ENCODE results near the gene TAS2R10. TPM values are rescaled to one million over a fixed set of nuclear protein-coding genes. Genes with fewer than 3 reads are reported as not detected.

TAS2R10 gene
- total and polyA plus RNA-seq, 4 experiments from 2014 or later = 0.44 to 0.76 TPM; not detected in 2

DNA sequence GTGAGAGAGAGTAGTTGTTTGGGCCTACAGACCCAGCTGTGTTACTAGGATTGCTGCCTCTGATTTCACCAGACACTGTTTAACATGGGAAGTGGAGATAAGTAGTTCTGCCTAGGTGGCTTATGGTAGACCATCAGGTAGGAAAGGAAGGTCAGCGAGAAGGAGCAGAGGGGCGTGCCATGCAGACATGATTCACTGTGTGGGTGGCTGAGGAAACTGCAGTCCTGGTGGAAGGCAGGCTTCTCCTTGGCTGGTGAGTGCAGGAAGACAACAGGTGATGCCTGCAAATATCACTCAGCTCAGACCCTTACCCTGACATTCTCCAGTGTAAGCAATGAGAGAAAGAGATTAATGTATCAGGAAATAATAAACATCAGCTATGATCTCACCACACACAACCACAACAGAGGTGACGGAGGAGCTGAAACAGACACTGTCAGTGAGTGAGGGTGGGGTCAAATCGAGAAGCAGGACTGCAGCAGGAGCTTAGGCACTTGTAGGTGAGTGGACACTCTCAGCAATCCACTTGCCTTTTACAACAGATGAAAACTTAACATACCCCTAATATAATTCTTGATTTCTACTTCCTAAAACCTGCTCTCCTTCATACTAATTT lies 25.2 kb upstream of the TAS2R10 start:
- peaks cover 0 to 11% (median 6%) of the 10 kb centered on the region in 8 donors for H3K9me3 Mint-ChIP-seq
- peak overlapping the region in 6 of 8 donors; percentile 2 to 67 (median 18) for H3K4me3 Mint-ChIP-seq
- POLR2A ChIA-PET (ENCODE audit: partially characterized antibody) = no interaction called here
- no peaks in the 10 kb centered on the region for H3K27me3 ChIP-seq (ENCODE audit: insufficient read depth, low read length)
- peak overlapping the region in 5 of 7 donors; percentile 0 to 82 (median 68) for H3K27ac Mint-ChIP-seq
- peaks cover 0 to 3% of the 10 kb centered on the region in 2 donors for H3K9me3 ChIP-seq (ENCODE audit: control insufficient read depth in 1 of 2, low read length in 2 of 2)
- H3K36me3 Mint-ChIP-seq = peaks cover 28 to 50% of the 10 kb centered on the region in 2 donors
- H3K27me3 Mint-ChIP-seq = no peaks in the 10 kb centered on the region
- peaks cover 36% of the 10 kb centered on the region for H3K4me1 ChIP-seq (ENCODE audit: insufficient read depth, low read length)
- no peak overlapping the region for H3K27ac ChIP-seq (ENCODE audit: low read depth, low read length)
- H3K4me1 Mint-ChIP-seq = peaks cover 41 to 61% (median 46%) of the 10 kb centered on the region in 4 donors
- intact Hi-C loops (cut with micrococcal nuclease) = no loop called here
- CTCF ChIA-PET (ENCODE audit: partially characterized antibody) = no interaction called here
- no peaks in the 10 kb centered on the region for H3K36me3 ChIP-seq (ENCODE audit: insufficient read depth, low read length)
- DNase-seq = peak in 4 of 5 donors; percentile 6 to 15 (median 12)
- H3K4me3 ChIP-seq (ENCODE audit: low read length in 2 of 2) = no peak overlapping the region

DNA sequence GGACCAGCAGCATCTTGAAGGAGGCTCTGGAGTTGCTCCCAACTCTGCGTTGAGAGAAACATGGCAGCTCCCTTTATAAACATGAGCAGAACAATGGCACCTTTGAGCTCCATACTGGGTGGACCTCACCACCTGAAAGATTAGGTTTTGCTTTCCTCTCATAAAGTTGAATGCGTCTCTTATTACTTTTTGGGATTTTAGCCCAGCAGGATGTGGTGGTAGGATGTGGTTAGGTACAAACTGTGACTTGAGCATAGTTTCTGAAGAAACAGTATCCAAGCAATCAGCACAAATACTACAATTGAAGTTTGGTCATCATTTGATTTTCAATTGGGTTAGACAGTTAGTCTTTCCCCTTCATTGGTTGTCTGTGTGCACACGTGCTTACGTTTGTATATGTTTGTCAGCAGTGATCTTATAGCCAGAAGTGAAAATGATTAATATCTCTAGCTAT lies 23.3 kb upstream of the TAS2R10 start, which contains the start of gene PRR4:
Gene PRR4, minus strand, starts transcription at position 51 of the 454 bp plus-strand sequence. Its CDS starts 38 bp downstream, at position 13.
- Mint-ChIP-seq H3K27me3 (no peaks in the 10 kb centered on the region), H3K4me3 (peak within 1 kb of the TSS in 5 of 8 donors; percentile 7 to 67 (median 9)), H3K36me3 (peaks cover 26 to 52% of the 10 kb centered on the region in 2 donors), H3K4me1 (peaks cover 39 to 52% (median 43%) of the 10 kb centered on the region in 4 donors), H3K9me3 (peaks cover 0 to 4% (median 0%) of the 10 kb centered on the region in 8 donors), H3K27ac (peak within 1 kb of the TSS in 6 of 7 donors; percentile 8 to 88 (median 58))
- no peaks in the 10 kb centered on the region for H3K27me3 ChIP-seq (ENCODE audit: insufficient read depth, low read length)
- POLR2A ChIA-PET (ENCODE audit: partially characterized antibody) = no interaction called here
- peaks cover 36% of the 10 kb centered on the region for H3K4me1 ChIP-seq (ENCODE audit: insufficient read depth, low read length)
- H3K4me3 ChIP-seq (ENCODE audit: low read length in 2 of 2) = no peak within 1 kb of the TSS
- H3K27ac ChIP-seq (ENCODE audit: low read depth, low read length) = no peak within 1 kb of the TSS
- no peaks in the 10 kb centered on the region for H3K9me3 ChIP-seq (ENCODE audit: control insufficient read depth in 1 of 2, low read length in 2 of 2)
- intact Hi-C loops (cut with micrococcal nuclease) = no loop called here
- no peaks in the 10 kb centered on the region for H3K36me3 ChIP-seq (ENCODE audit: insufficient read depth, low read length)
- CTCF ChIA-PET (ENCODE audit: partially characterized antibody) = no interaction called here
- DNase-seq = peak; percentile 37 to 62 (median 50)

DNA sequence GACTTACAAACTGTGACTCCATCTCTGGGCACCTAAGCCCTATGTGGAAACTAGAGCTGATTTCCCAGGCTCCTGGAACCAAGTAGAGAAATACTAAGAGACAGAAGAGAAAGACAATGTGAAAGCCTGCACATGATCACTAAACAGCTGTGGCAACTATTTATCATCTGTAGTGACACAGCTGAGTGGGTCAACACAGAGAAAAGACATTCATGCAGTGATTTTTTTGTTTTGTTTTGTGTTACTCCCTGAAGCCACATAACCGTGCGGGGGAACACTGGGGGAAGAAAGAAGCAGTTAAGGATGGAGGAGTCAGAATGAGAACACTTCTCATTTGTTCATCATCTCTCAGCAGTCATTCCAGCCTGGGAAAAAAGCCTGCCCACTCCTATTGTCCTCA lies 21.6 kb upstream of the TAS2R10 start:
- peaks cover 26 to 59% of the 10 kb centered on the region in 2 donors for H3K36me3 Mint-ChIP-seq
- intact Hi-C loops (cut with micrococcal nuclease) = no loop called here
- H3K9me3 Mint-ChIP-seq = peaks cover 0 to 4% (median 0%) of the 10 kb centered on the region in 8 donors
- no peak for DNase-seq
- no peak overlapping the region for H3K4me3 ChIP-seq (ENCODE audit: low read length in 2 of 2)
- no peaks in the 10 kb centered on the region for H3K27me3 ChIP-seq (ENCODE audit: insufficient read depth, low read length)
- no peak overlapping the region for H3K27ac ChIP-seq (ENCODE audit: low read depth, low read length)
- no peak overlapping the region for H3K4me3 Mint-ChIP-seq
- no peaks in the 10 kb centered on the region for H3K9me3 ChIP-seq (ENCODE audit: control insufficient read depth in 1 of 2, low read length in 2 of 2)
- ChIA-PET CTCF (ENCODE audit: partially characterized antibody) (no interaction called here), POLR2A (ENCODE audit: partially characterized antibody) (no interaction called here)
- no peaks in the 10 kb centered on the region for H3K27me3 Mint-ChIP-seq
- H3K4me1 Mint-ChIP-seq = peaks cover 34 to 39% (median 35%) of the 10 kb centered on the region in 4 donors
- H3K36me3 ChIP-seq (ENCODE audit: insufficient read depth, low read length) = no peaks in the 10 kb centered on the region
- peaks cover 35% of the 10 kb centered on the region for H3K4me1 ChIP-seq (ENCODE audit: insufficient read depth, low read length)
- peak overlapping the region in 1 of 7 donors; percentile 42 for H3K27ac Mint-ChIP-seq

DNA sequence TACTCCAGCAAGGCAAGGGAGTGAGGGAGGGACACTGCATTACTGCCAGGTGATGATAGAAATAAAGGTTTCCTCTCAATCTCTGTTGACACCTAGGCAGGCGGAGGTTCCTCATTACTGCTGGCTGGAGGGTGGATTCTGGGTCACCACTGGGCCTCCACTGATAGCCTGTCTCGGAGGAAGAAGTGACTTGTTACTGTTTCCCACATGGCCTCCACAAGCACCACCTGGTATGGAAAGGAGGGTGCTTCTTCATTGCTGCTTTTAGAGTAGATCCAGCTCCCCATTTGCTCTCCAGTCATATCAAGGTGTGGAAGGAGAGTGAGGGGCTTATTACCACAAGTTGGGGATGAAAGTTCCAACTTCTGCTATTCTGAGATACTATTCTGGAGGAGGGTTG lies 16.7 kb upstream of the TAS2R10 start:
- DNase-seq = no peak
- peak overlapping the region in 1 of 7 donors; percentile 7 for H3K27ac Mint-ChIP-seq
- Histone ChIP-seq H3K4me1 (ENCODE audit: insufficient read depth, low read length) (no peaks in the 10 kb centered on the region), H3K36me3 (ENCODE audit: insufficient read depth, low read length) (no peaks in the 10 kb centered on the region), H3K27me3 (ENCODE audit: insufficient read depth, low read length) (no peaks in the 10 kb centered on the region), H3K27ac (ENCODE audit: low read depth, low read length) (no peak overlapping the region), H3K9me3 (ENCODE audit: control insufficient read depth in 1 of 2, low read length in 2 of 2) (no peaks in the 10 kb centered on the region), H3K4me3 (ENCODE audit: low read length in 2 of 2) (no peak overlapping the region)
- H3K36me3 Mint-ChIP-seq = peaks cover 19 to 47% of the 10 kb centered on the region in 2 donors
- ChIA-PET POLR2A (ENCODE audit: partially characterized antibody) (no interaction called here), CTCF (ENCODE audit: partially characterized antibody) (no interaction called here)
- H3K4me3 Mint-ChIP-seq = no peak overlapping the region
- peaks cover 0 to 3% (median under 1%) of the 10 kb centered on the region in 4 donors for H3K4me1 Mint-ChIP-seq
- intact Hi-C loops (cut with micrococcal nuclease) = no loop called here
- H3K9me3 Mint-ChIP-seq = peaks cover 0 to 4% (median 0%) of the 10 kb centered on the region in 8 donors
- no peaks in the 10 kb centered on the region for H3K27me3 Mint-ChIP-seq

DNA sequence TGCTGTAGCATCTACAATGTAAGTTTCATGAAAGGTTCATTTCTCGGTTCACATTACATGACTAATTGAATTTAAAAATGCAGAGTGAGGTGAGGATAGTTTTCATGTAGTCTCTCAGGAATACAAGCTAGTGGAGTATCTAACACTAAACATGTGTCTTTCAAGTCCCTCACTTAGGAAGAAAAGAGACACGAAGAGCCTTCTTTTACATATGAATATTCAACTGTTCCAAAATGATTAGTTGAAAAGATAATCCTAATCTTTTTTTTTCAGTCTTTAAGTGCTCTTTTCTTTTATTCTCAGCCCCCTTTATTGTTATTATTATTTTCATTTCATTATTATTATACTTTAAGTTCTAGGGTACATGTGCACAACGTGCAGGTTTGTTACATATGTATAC lies 12.3 kb upstream of the TAS2R10 start:
- Histone ChIP-seq H3K9me3 (ENCODE audit: control insufficient read depth in 1 of 2, low read length in 2 of 2) (no peaks in the 10 kb centered on the region), H3K36me3 (ENCODE audit: insufficient read depth, low read length) (no peaks in the 10 kb centered on the region), H3K27me3 (ENCODE audit: insufficient read depth, low read length) (no peaks in the 10 kb centered on the region), H3K27ac (ENCODE audit: low read depth, low read length) (no peak overlapping the region), H3K4me1 (ENCODE audit: insufficient read depth, low read length) (no peaks in the 10 kb centered on the region), H3K4me3 (ENCODE audit: low read length in 2 of 2) (no peak overlapping the region)
- intact Hi-C loops (cut with micrococcal nuclease) = no loop called here
- Mint-ChIP-seq H3K27me3 (peaks cover 0 to 2% of the 10 kb centered on the region in 2 donors), H3K4me3 (no peak overlapping the region), H3K36me3 (peaks cover 0 to 18% of the 10 kb centered on the region in 2 donors), H3K27ac (no peak overlapping the region), H3K9me3 (peaks cover 0 to 12% (median under 1%) of the 10 kb centered on the region in 8 donors), H3K4me1 (no peaks in the 10 kb centered on the region)
- no peak for DNase-seq
- CTCF ChIA-PET (ENCODE audit: partially characterized antibody) = no interaction called here
- POLR2A ChIA-PET (ENCODE audit: partially characterized antibody) = no interaction called here

DNA sequence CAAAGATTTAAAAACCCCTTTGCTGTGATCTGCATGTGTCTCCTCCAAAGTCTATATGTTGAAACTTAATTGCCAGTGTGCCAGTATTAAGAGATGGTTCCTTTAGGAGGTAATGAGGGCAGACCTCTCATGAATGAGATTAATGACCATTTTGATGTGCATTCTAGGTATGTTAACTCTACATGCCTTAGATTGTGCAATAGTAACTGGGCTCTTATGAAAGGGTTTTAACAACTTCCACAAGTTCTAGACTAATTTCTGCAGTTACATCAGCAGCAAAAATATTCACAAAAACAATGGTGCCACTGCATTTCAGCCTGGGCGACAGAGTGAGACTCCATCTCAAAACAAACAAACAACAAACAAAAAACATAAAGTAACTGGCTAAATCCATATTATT lies 3.8 kb upstream of the TAS2R10 start:
- Mint-ChIP-seq H3K9me3 (no peaks in the 10 kb centered on the region), H3K4me3 (no peak overlapping the region), H3K36me3 (no peaks in the 10 kb centered on the region), H3K27ac (no peak overlapping the region), H3K4me1 (no peaks in the 10 kb centered on the region), H3K27me3 (peaks cover 0 to 2% of the 10 kb centered on the region in 2 donors)
- no peaks in the 10 kb centered on the region for H3K9me3 ChIP-seq (ENCODE audit: control insufficient read depth in 1 of 2, low read length in 2 of 2)
- CTCF ChIA-PET (ENCODE audit: partially characterized antibody) = no interaction called here
- H3K36me3 ChIP-seq (ENCODE audit: insufficient read depth, low read length) = no peaks in the 10 kb centered on the region
- no peak overlapping the region for H3K27ac ChIP-seq (ENCODE audit: low read depth, low read length)
- intact Hi-C loops (cut with micrococcal nuclease) = no loop called here
- H3K4me3 ChIP-seq (ENCODE audit: low read length in 2 of 2) = no peak overlapping the region
- H3K27me3 ChIP-seq (ENCODE audit: insufficient read depth, low read length) = no peaks in the 10 kb centered on the region
- POLR2A ChIA-PET (ENCODE audit: partially characterized antibody) = no interaction called here
- DNase-seq = no peak
- no peaks in the 10 kb centered on the region for H3K4me1 ChIP-seq (ENCODE audit: insufficient read depth, low read length)

DNA sequence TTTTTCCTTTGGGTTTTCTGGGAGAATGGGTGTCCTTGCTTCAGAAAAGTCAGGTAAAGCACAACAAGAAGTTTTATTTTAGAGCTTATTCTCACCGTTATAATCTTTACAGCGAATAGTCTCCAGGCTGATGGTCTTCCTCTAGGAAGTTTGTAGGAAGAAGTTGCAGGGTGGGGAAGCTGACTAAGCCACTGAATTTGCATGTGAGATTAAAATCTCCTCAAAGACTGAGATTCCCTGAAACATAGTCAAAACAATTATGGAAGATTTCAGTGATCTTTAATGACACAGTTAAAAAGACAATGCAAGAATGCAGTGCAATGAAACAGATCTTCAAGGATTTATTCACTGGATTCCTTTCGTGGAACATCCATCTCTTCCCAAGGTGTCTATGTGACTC lies 1.2 kb downstream of the TAS2R10 start:
- Histone ChIP-seq H3K27me3 (ENCODE audit: insufficient read depth, low read length) (no peaks in the 10 kb centered on the region), H3K27ac (ENCODE audit: low read depth, low read length) (no peak overlapping the region), H3K9me3 (ENCODE audit: control insufficient read depth in 1 of 2, low read length in 2 of 2) (no peaks in the 10 kb centered on the region), H3K36me3 (ENCODE audit: insufficient read depth, low read length) (no peaks in the 10 kb centered on the region), H3K4me1 (ENCODE audit: insufficient read depth, low read length) (no peaks in the 10 kb centered on the region), H3K4me3 (ENCODE audit: low read length in 2 of 2) (no peak overlapping the region)
- intact Hi-C loops (cut with micrococcal nuclease) = no loop called here
- no peak for DNase-seq
- CTCF ChIA-PET (ENCODE audit: partially characterized antibody) = no interaction called here
- Mint-ChIP-seq H3K4me1 (no peaks in the 10 kb centered on the region), H3K9me3 (no peaks in the 10 kb centered on the region), H3K4me3 (no peak overlapping the region), H3K27me3 (no peaks in the 10 kb centered on the region), H3K27ac (no peak overlapping the region), H3K36me3 (no peaks in the 10 kb centered on the region)
- POLR2A ChIA-PET (ENCODE audit: partially characterized antibody) = no interaction called here

Data from CD4-positive, alpha-beta memory T cell (primary cell).